Activated CD8-positive, alpha-beta memory T cell treated with anti-CD3 and anti-CD28 coated beads, Interleukin-2, amount 50 U/mL, for 48 hours (primary cell): ENCODE results near the gene NSF.
"Not testable (repeated sequence)": the region's sequence is repeated elsewhere in the genome, so short reads cannot be mapped to it uniquely, and the experiment has no call there.

Source experiments
- DNase-seq: peaks from one replicate; pipeline ENCODE4 v3.0.0-alpha.2; 2020

NSF gene

DNA sequence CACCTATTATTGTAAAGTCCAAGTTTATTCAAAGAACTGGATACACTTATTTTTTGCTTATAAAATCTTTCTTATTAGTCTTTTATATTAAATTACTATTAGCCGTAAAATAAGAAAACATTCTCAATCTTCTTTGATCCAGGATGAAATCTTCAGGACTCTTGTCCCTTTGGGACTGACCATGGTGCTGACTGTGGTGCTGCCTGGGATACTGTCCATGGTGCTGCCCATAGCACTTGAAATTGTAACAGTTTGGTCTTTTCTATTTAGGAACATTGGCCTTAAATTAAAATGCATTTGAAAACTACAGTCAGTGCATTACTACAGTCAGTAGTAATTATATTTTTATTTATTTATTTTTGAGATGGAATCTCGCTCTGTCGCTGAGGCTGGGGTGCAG is 41.7 kb downstream of the NSF start:
- not testable (repeated sequence) for DNase-seq

DNA sequence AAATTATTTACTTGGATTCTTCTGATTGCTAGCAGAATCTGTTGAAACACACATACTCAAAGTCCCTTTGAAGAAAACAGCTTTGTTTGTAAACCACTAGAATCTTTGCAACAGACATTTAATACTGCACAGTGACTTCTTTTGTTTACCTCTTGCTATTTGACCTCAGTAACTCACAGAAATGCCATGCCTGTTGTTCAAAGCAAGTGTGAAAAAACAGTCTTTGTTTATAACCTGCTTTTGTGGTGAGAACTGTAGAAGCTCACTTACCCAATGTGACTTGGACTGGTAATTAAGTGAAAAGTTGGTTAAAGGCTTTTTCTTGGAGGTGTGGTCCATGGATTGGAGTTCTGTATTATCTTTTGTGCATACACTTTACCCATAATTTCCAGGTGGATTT is 44.4 kb downstream of the NSF start:
- DNase-seq, result not testable (repeated sequence)

DNA sequence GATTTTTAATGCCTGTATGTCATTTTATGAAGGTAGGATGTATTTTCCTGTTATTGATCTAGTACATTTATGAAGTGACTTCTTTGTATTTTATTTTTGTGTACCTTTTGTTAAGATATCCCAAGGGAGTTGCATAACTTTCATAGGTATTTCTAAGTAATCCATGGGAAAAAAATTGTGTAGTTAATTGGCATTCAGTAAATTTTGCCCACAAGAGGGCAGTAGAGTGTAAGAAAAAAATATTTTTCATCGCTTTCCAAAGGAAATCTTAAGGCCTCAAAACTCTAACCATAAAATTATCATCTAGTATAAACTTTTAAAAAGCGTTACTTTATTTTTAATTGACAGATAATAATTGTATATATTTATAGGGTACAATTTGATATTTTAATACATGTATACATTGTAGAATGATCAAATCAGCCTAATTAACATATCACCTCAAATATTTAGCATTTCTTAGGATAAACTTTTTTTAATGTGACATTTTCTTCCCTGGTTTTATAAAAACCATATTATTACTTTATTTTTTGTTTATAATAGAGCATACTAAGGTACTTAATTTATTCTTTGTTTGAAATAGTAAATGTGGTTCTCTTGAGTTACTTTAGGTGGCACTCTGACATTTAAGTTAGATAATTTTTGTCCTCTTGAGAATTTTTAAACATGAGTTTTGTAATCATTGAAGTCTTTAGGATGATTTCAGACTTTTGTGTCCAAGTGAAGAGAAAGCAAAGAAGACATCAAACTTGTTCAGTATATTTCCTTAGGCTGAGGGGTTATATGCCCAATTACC is 51.6 kb downstream of the NSF start:
- DNase-seq, result not testable (repeated sequence)

DNA sequence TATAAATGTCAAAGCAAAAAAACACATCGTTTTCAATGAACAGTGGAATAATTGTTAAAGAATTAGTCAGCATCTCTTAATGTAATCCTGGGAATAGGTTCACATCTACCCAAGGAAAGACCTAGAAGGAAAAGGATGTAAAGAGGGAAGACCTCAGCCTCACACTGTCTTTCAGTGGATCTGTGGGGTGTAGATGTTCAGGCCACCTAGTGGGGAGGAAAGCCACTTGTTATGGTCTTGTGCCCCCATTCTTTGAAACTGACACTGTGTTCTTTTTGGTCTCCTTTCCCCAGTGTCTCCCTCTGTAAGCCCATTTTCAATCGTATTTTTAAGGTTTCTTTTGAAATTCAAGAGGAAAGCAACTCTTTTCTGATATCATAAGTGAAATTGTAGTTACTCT is 56.8 kb downstream of the NSF start:
- DNase-seq, result not testable (repeated sequence)

DNA sequence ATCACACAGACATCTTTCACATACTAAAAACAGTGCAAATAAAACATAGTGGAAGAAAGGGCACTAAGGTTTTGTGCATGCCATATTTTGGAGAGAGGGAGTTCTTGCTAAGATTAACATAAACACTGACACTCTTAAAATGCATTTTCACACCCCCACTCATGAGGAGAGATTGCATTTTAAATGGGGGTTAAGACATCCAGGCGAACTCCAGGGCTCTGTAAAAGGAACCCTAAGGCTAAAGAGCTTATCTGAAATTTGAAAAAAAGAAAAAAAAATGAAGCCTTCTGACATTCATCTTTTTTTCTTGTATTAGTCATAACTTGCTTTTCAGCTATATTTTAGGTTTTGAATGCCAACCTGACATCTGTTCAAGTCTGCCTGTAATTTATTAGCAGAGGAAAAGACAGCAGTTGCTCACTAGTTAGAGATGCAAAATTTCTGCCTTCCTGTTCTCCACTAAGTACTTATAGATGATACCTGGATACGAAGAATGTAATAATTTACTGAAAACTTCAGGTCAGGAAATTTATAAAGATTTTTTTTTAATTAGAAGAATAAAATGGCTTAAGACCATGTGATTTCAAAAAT is 57.3 kb downstream of the NSF start:
- not testable (repeated sequence) for DNase-seq

GRCh38 chr17:46649246-46649645 is 58.8 kb downstream of the NSF start:
- DNase-seq, result not testable (repeated sequence)

GRCh38 chr17:46652024-46652643 is 61.7 kb downstream of the NSF start:
- DNase-seq, result not testable (repeated sequence)

GRCh38 chr17:46658235-46658634 is 67.8 kb downstream of the NSF start:
- not testable (repeated sequence) for DNase-seq

DNA sequence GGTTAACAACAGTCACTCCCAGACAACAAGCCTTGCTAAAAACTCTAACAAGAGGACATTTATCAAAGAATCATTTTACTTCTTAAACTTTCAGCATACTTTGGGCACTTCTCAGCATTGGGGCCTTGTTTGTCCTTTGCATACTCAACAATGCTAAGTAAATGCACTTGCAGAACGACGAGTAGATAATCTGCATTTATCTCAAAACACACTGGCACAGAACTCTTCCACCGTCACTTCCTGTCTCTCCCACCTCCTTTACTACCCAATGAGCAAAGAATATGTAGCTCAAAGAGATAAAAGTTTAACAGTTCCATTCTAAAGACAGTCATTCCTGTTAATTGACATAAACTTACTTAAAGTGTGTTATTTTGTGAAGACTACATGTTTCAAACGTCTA is 69.2 kb downstream of the NSF start:
- not testable (repeated sequence) for DNase-seq

GRCh38 chr17:46663123-46663522 is 72.7 kb downstream of the NSF start:
- DNase-seq, result not testable (repeated sequence)

GRCh38 chr17:46663552-46663951 is 73.1 kb downstream of the NSF start:
- DNase-seq, result not testable (repeated sequence)

GRCh38 chr17:46665969-46666368 is 75.5 kb downstream of the NSF start:
- not testable (repeated sequence) for DNase-seq

DNA sequence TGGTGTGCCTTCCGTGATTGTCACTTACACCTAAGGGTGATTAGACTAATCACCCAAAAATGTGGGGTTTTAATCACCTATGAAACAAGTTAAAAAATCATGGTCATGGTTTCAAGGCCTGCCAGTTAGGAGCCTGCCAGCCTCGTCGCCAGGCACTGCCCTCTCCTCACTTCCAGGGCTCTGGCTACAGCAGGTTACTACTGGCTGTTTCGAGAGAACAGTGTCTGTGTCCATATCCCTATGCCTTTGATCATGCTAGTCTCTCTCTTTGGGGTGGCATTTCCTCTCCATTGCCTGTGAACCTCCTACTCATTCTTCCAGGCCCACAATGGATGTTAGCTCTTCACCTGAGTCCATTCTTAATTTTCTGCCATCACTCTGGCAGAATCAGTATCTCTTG is 80.3 kb downstream of the NSF start:
- DNase-seq, result not testable (repeated sequence)

DNA sequence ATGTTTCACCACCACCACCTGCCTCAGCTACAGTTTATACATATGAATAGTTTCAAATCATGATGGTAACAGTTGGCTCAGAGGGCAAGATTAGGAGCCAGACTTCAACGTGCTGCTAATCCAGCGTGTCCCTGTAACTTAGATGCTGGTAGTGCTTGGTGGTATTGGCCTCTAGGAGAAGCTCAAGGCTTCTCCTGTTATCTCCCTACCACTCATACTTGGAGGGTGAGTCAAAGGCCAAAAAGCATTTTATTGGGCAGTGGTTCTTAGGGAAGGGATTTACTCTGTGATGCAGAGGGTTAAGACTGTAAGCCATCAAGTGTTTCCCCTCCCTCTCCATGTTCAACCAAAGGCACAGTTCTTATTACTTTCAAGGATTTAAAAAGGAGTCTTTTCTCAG is 82.3 kb downstream of the NSF start:
- not testable (repeated sequence) for DNase-seq

- DNase-seq, result not testable (repeated sequence)
Observed at GRCh38 chr17:46677819-46678218, 87.3 kb downstream of the NSF start.

GRCh38 chr17:46683653-46684052 is 93.2 kb downstream of the NSF start:
- not testable (repeated sequence) for DNase-seq

DNA sequence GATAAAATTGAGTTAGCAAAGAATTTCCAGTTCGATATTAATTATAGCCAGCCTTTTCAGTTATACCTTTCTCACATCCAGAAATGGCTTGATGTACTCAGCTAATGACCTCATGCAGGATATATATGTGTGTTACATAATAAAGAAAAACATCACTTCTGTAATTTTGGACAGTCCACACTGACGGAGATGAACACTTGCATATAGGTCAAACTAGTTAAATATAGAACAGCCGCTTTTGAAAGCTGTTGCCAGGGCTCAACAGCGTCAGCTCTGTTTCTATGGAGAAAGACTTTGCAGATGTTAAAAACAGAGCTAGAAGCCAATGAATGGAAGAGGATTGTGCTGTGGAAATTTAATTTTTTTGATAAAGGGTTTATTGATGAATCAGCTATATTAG is 94.8 kb downstream of the NSF start:
- DNase-seq, result not testable (repeated sequence)

DNA sequence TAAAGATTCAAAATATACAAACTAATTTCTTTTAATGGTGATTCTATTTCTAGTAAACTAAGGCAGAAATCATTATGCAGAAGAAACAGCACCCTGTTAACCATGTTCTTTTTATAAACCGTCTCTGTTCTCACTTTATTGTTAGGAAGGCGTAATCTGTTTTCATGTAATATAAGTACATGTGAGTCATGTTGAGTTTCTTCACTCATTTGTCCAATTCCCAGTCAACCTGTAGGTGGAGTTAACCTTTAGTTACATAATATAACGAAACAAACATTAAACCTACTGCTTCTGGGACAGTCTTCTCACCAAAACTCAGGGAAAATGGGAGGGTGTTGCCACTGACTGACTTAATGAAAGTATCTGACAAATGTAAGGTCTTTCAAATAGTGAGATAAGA is 101.7 kb downstream of the NSF start:
- not testable (repeated sequence) for DNase-seq

DNA sequence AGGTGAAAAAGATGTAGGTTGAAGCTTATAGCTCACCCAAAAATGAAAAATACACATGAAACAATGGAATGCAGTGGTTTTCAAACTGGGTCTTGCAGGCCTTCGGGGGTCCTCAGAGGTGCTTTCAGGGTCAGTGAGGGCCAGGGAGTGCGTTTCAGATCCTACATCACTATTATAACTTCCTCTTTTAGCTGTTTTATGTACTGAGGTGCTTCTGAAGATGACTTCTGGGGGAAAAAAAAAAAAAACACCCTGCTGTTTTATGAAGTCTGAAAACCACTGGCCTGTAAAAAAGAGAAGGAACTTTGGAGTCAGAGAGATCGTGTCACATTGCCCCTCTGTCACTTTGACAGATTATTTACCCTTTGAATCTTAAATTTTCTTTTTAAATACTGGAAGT is 102.8 kb downstream of the NSF start:
- not testable (repeated sequence) for DNase-seq

DNA sequence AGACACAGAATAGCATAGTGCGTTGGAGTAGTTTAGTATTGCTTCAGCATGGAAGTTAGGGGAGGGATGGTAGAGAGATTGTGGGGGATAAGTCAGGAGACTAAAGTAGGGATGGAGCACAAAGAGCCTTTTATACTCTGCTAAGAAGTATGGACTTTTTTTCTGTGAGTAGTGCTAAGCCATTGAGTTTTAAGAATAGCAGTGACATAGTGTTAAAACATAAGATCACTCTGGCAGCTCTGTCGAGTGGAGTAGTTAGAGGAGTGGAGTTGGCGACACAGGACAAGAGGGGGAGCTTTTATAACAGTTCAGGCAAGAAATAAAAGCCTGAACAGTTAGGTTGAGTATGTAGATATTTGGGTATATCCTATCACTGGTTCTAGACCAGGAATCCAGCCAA is 106.1 kb downstream of the NSF start:
- DNase-seq, result not testable (repeated sequence)

GRCh38 chr17:46699014-46699413 is 108.5 kb downstream of the NSF start:
- not testable (repeated sequence) for DNase-seq

GRCh38 chr17:46717999-46718398 is 127.5 kb downstream of the NSF start:
- no peak for DNase-seq

DNA sequence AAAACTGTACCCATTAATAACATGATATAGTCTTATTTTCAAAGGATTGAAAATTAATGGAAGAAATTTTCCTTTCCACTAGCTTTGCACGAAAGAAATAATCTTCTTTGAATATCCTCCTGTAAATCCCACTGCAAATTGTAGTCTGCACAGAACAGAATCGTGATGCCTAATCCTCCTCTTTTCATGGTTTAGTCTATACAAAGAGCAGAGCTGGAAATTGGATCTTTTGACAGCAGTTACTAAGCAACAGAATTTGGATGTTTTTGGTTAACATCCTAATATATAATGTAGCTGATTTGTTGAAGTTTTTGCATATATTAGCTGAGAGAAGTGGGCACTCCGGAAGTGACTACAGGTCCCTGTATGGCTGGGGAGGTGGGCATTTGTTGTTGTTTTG is 129.4 kb downstream of the NSF start:
- DNase-seq, result no peak

DNA sequence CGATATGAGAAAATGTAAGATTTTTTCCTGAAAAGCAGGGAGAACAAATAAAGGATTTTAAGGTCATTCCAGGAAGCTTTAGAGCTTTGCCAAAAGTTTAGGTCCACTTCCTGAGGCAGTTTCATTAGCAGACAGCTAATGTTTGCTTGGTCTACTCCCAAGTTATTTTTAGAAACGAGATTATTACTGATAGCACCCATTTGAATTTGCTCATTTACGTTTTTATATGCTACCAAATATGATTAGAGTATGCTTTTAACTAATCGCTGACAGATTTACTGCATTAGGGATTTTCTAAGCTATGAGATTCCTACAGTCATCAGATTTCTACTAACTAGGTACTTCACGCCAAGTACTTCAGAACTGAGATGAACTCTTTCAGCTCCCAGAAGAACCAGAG is 129.9 kb downstream of the NSF start:
- no peak for DNase-seq
